Testis (tissue), 2 donors: ENCODE data around the gene IGSF8.

Source experiments
- POLR2A ChIP-seq: fragments of 450-650 bp; IDR thresholded peaks from one replicate; pipeline ENCODE4 v1.6.1; 2017; ENCODE audit warnings: antibody characterized with exemption, mild to moderate bottlenecking, moderate library complexity
- TF ChIP-seq, protein P1 (sequence below), 3 experiments: fragments of 450-650 bp in 2 of 3; fragments of 200-600 bp in 1 of 3; sonication (generic) in 1 of 3; IDR thresholded peaks; one replicate each; pipeline ENCODE4 v1.5.1; 2016 to 2019; ENCODE audit warnings: antibody characterized with exemption in 3 of 3, mild to moderate bottlenecking in 2 of 3, moderate library complexity in 1 of 3

- no peak for TF ChIP-seq POLR2A
- TF ChIP-seq, protein P1, sequence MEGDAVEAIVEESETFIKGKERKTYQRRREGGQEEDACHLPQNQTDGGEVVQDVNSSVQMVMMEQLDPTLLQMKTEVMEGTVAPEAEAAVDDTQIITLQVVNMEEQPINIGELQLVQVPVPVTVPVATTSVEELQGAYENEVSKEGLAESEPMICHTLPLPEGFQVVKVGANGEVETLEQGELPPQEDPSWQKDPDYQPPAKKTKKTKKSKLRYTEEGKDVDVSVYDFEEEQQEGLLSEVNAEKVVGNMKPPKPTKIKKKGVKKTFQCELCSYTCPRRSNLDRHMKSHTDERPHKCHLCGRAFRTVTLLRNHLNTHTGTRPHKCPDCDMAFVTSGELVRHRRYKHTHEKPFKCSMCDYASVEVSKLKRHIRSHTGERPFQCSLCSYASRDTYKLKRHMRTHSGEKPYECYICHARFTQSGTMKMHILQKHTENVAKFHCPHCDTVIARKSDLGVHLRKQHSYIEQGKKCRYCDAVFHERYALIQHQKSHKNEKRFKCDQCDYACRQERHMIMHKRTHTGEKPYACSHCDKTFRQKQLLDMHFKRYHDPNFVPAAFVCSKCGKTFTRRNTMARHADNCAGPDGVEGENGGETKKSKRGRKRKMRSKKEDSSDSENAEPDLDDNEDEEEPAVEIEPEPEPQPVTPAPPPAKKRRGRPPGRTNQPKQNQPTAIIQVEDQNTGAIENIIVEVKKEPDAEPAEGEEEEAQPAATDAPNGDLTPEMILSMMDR (IDR thresholded peaks at IDR 0.05): no peak
These were observed 47.8 kb downstream of the IGSF8 start for GRCh38 chr1:160050619-160051018.
